HG03520 (cell line): ENCODE results near the gene SLC12A9.

ENCODE experiments used
- ATAC-seq: cut with Tn5 transposase; IDR thresholded peaks from one replicate; pipeline ENCODE4 v1.9.1; 2021; ENCODE audit warnings: mild to moderate bottlenecking, moderate library complexity; ENCODE audit not compliant: unreplicated experiment

The SLC12A9 gene

DNA sequence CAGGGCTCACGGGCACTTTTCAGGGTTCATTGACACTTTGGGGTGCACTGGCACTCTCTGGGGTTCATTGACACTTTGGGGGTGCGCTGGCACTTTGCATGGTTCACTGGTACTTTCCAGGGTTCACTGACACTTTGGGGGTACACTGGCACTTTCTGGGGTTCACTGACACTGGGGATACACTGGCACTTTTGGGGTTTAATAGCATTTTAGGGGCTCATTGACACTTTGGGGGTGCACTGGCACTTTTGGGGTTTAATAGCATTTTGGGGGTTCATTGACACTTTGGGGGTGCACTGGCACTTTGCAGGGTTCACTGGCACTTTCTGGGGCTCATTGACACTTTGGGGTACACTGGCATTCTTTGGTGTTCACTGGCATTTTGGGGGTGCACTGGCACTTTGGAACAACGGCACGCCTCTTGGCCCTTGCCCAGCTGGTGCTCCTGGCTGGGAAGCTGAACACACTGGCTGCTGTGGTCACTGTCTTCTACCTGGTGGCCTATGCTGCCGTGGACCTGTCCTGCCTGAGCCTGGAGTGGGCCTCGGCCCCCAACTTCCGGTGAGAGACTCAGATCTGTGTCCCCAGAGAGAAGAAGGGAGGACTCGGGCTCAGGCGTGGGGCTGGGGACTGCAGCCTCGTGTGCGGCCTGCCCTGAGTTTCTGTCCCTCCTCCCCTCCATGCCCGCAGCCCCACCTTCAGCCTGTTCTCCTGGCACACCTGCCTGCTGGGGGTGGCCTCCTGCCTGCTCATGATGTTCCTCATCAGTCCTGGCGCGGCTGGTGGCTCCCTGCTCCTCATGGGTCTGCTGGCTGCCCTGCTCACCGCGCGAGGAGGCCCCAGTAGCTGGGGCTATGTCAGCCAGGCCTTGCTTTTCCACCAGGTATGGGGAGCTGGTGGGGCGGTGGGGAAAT is 8.4 kb downstream of the SLC12A9 start:
- ATAC-seq = no peak

DNA sequence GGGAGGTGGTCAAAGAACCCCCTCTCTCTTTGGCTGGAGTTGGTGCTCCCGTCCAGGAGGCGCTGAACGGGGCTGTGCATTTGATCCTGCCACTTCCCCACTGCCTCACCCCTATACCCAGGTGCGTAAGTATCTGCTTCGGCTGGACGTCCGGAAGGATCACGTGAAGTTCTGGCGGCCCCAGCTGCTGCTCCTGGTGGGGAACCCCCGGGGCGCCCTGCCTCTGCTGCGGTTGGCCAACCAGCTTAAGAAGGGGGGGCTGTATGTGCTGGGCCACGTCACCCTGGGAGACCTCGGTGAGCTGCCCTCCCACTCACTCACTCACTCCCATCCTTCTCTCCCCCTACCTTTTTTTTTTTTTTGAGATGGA is 9.1 kb downstream of the SLC12A9 start:
- no peak for ATAC-seq

GRCh38 chr7:100863406-100863950 is 11.0 kb downstream of the SLC12A9 start:
- ATAC-seq = no peak

GRCh38 chr7:100864263-100864845 is 11.8 kb downstream of the SLC12A9 start:
- ATAC-seq = no peak

- ATAC-seq = no peak
These were observed 12.9 kb downstream of the SLC12A9 start for GRCh38 chr7:100865372-100865911.

GRCh38 chr7:100865938-100866728 is 13.6 kb downstream of the SLC12A9 start:
- no peak for ATAC-seq

GRCh38 chr7:100866729-100867039 is 14.2 kb downstream of the SLC12A9 start:
- ATAC-seq = no peak

- no peak for ATAC-seq
These were observed 14.7 kb downstream of the SLC12A9 start, which contains the start of gene TRIP6 for GRCh38 chr7:100867040-100867775. TSS of gene TRIP6 (plus strand) at chr7:100867387. CDS start at chr7:100867498, 111 bp downstream.

GRCh38 chr7:100867776-100868485 is 15.4 kb downstream of the SLC12A9 start:
- no peak for ATAC-seq

GRCh38 chr7:100873599-100874299 is 21.2 kb downstream of the SLC12A9 start:
- no peak for ATAC-seq

DNA sequence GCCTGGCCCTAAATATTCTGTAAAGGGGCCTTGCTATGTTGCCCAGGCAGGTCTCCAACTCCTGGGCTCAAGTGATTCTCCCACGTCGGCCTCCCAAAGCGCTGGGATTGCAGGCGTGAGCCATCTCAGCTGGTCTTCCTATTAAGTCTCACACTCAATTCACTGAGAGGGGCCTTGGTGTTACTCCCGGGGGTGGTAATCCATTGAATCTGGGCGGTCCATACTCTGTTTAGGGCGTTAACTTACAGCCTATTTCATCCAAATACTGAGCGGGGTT is 21.7 kb downstream of the SLC12A9 start:
- ATAC-seq = no peak

GRCh38 chr7:100874577-100875355 is 22.3 kb downstream of the SLC12A9 start, which contains the start of gene SRRT:
TSS of gene SRRT (plus strand) at chr7:100875103. CDS start at chr7:100875591, 488 bp downstream.
- ATAC-seq = peak; percentile 83

- ATAC-seq = peak; percentile 27
These were observed 22.8 kb downstream of the SLC12A9 start for GRCh38 chr7:100875356-100875751.

- no peak for ATAC-seq
These were observed 25.5 kb downstream of the SLC12A9 start for GRCh38 chr7:100878013-100878412.

DNA sequence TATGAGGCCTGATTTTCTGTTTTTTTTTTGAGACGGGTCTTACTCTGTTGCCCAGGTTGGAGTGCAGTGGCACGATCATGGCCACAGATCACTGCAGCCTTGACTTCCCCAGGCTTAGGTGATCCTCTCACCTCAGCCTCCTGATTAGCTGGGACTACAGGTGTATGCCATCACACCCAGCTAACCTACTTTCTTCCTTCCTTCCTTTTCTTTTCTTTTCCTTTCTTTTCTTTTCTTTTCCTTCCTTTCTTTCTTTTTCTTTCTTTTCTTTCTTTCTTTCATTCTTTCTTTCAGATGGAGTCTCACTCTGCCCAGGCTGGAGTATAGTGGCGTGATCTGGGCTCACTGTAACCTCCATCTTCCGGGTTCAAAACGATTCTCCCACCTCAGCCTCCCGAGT is 26.2 kb downstream of the SLC12A9 start:
- ATAC-seq = no peak

- no peak for ATAC-seq
These were observed 27.3 kb downstream of the SLC12A9 start for GRCh38 chr7:100879685-100880261.

GRCh38 chr7:100880645-100881044 is 28.1 kb downstream of the SLC12A9 start:
- no peak for ATAC-seq

DNA sequence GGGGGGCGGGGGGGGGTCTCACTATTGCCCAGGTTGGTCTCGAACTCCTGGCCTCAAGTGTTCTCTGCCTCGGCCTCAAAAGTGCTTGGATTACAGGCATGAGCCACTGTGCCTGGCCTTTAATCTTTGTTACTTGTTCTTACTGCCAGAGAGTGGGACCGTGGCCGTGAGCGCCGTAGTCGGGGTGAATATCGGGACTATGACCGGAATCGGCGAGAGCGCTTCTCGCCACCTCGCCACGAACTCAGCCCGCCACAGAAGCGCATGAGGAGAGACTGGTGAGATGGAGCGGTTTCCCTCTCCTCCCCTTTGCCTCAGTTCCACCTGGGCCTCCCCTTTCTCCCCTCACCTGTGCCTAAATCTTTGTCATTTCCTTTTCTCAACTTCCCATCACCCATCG is 28.6 kb downstream of the SLC12A9 start:
- no peak for ATAC-seq
